ENCODE data around the gene ERG. TPM values are rescaled to one million over a fixed set of nuclear protein-coding genes. Genes with fewer than 3 reads are reported as not detected.

Gene ERG
- total and polyA plus RNA-seq, 7 experiments from 2014 or later, result 0.24 to 1.3 TPM; not detected in 5

GRCh38 chr21:38478782-38479181 lies 19.5 kb downstream of the ERG start:
- Histone ChIP-seq H3K27ac (ENCODE audit: low read depth, low read length) (no peak overlapping the region), H3K9me3 (ENCODE audit: control insufficient read depth in 2 of 3, low read length in 3 of 3) (no peaks in the 10 kb centered on the region), H3K36me3 (ENCODE audit: control insufficient read depth in 2 of 3, insufficient read depth in 3 of 3, low read length in 3 of 3) (no peaks in the 10 kb centered on the region), H3K4me3 (ENCODE audit: low read length) (no peak overlapping the region), H3K4me1 (ENCODE audit: control insufficient read depth in 2 of 2, insufficient read depth in 2 of 2, low read length in 2 of 2) (no peaks in the 10 kb centered on the region), H3K27me3 (ENCODE audit: control insufficient read depth in 2 of 2, insufficient read depth in 2 of 2, low read length in 2 of 2) (peaks cover 0 to 6% of the 10 kb centered on the region in 2 donors)
- Mint-ChIP-seq H3K27me3 (peaks cover 42 to 80% (median 65%) of the 10 kb centered on the region in 5 donors), H3K4me3 (no peak overlapping the region), H3K36me3 (no peaks in the 10 kb centered on the region), H3K9me3 (peaks cover 0 to 5% (median 0%) of the 10 kb centered on the region in 11 donors), H3K4me1 (peaks cover 0 to 11% (median 0%) of the 10 kb centered on the region in 7 donors), H3K27ac (no peak overlapping the region)
- POLR2A ChIA-PET, result no interaction called here
- DNase-seq (no peak), ATAC-seq (peak; percentile 76)
- CTCF ChIA-PET, result no interaction called here
- intact Hi-C loops (cut with micrococcal nuclease), result no loop called here

- H3K36me3 Mint-ChIP-seq, result no peaks in the 10 kb centered on the region
- peaks cover 0 to 6% of the 10 kb centered on the region in 2 donors for H3K27me3 ChIP-seq (ENCODE audit: control insufficient read depth in 2 of 2, insufficient read depth in 2 of 2, low read length in 2 of 2)
- ATAC-seq (peak; percentile 40), DNase-seq (no peak)
- H3K27ac ChIP-seq (ENCODE audit: low read depth, low read length), result no peak overlapping the region
- H3K27ac Mint-ChIP-seq, result no peak overlapping the region
- no peak overlapping the region for H3K4me3 Mint-ChIP-seq
- ChIA-PET POLR2A (no interaction called here), CTCF (no interaction called here)
- H3K4me1 ChIP-seq (ENCODE audit: control insufficient read depth in 2 of 2, insufficient read depth in 2 of 2, low read length in 2 of 2), result no peaks in the 10 kb centered on the region
- peaks cover 0 to 11% (median 0%) of the 10 kb centered on the region in 7 donors for H3K4me1 Mint-ChIP-seq
- peaks cover 39 to 85% (median 72%) of the 10 kb centered on the region in 5 donors for H3K27me3 Mint-ChIP-seq
- H3K9me3 ChIP-seq (ENCODE audit: control insufficient read depth in 2 of 3, low read length in 3 of 3), result no peaks in the 10 kb centered on the region
- H3K36me3 ChIP-seq (ENCODE audit: control insufficient read depth in 2 of 3, insufficient read depth in 3 of 3, low read length in 3 of 3), result no peaks in the 10 kb centered on the region
- intact Hi-C loops (cut with micrococcal nuclease), result no loop called here
- peaks cover 0 to 5% (median 0%) of the 10 kb centered on the region in 11 donors for H3K9me3 Mint-ChIP-seq
- no peak overlapping the region for H3K4me3 ChIP-seq (ENCODE audit: low read length)
These were observed 21.1 kb downstream of the ERG start for GRCh38 chr21:38477226-38477625.

GRCh38 chr21:38476385-38476784 lies 21.9 kb downstream of the ERG start:
- H3K4me1 Mint-ChIP-seq, result peaks cover 0 to 11% (median 0%) of the 10 kb centered on the region in 7 donors
- no peak overlapping the region for H3K4me3 Mint-ChIP-seq
- H3K4me1 ChIP-seq (ENCODE audit: control insufficient read depth in 2 of 2, insufficient read depth in 2 of 2, low read length in 2 of 2), result no peaks in the 10 kb centered on the region

GRCh38 chr21:38475519-38475918 lies 22.8 kb downstream of the ERG start:
- Histone ChIP-seq H3K27ac (ENCODE audit: low read depth, low read length) (no peak overlapping the region), H3K4me1 (ENCODE audit: control insufficient read depth in 2 of 2, insufficient read depth in 2 of 2, low read length in 2 of 2) (no peaks in the 10 kb centered on the region), H3K27me3 (ENCODE audit: control insufficient read depth in 2 of 2, insufficient read depth in 2 of 2, low read length in 2 of 2) (peaks cover 0 to 6% of the 10 kb centered on the region in 2 donors), H3K4me3 (ENCODE audit: low read length) (no peak overlapping the region), H3K36me3 (ENCODE audit: control insufficient read depth in 2 of 3, insufficient read depth in 3 of 3, low read length in 3 of 3) (no peaks in the 10 kb centered on the region), H3K9me3 (ENCODE audit: control insufficient read depth in 2 of 3, low read length in 3 of 3) (no peaks in the 10 kb centered on the region)
- Mint-ChIP-seq H3K9me3 (peaks cover 0 to 5% (median 0%) of the 10 kb centered on the region in 11 donors), H3K27ac (no peak overlapping the region), H3K27me3 (peaks cover 51 to 92% (median 76%) of the 10 kb centered on the region in 5 donors), H3K4me3 (peak overlapping the region in 1 of 10 donors; percentile 28), H3K4me1 (peaks cover 0 to 11% (median 0%) of the 10 kb centered on the region in 7 donors), H3K36me3 (no peaks in the 10 kb centered on the region)
- DNase-seq (no peak), ATAC-seq (no peak)
- POLR2A ChIA-PET, result no interaction called here
- CTCF ChIA-PET, result no interaction called here
- intact Hi-C loops (cut with micrococcal nuclease), result no loop called here

More at GRCh38 chr21:38476385-38476784, 21.9 kb downstream of the ERG start:
- intact Hi-C loops (cut with micrococcal nuclease), result no loop called here
- peaks cover 0 to 5% (median 0%) of the 10 kb centered on the region in 11 donors for H3K9me3 Mint-ChIP-seq
- peak; percentile 54 for ATAC-seq
- CTCF ChIA-PET, result no interaction called here
- Histone ChIP-seq H3K27ac (ENCODE audit: low read depth, low read length) (no peak overlapping the region), H3K27me3 (ENCODE audit: control insufficient read depth in 2 of 2, insufficient read depth in 2 of 2, low read length in 2 of 2) (peaks cover 0 to 6% of the 10 kb centered on the region in 2 donors), H3K4me3 (ENCODE audit: low read length) (no peak overlapping the region), H3K36me3 (ENCODE audit: control insufficient read depth in 2 of 3, insufficient read depth in 3 of 3, low read length in 3 of 3) (no peaks in the 10 kb centered on the region), H3K9me3 (ENCODE audit: control insufficient read depth in 2 of 3, low read length in 3 of 3) (no peaks in the 10 kb centered on the region)
- no peak overlapping the region for H3K27ac Mint-ChIP-seq
- DNase-seq, result no peak
- POLR2A ChIA-PET, result no interaction called here
- H3K36me3 Mint-ChIP-seq, result no peaks in the 10 kb centered on the region
- peaks cover 43 to 89% (median 78%) of the 10 kb centered on the region in 5 donors for H3K27me3 Mint-ChIP-seq

- H3K27me3 ChIP-seq (ENCODE audit: control insufficient read depth in 2 of 2, insufficient read depth in 2 of 2, low read length in 2 of 2), result peaks cover 0 to 6% of the 10 kb centered on the region in 2 donors
- Mint-ChIP-seq H3K9me3 (peaks cover 0 to 5% (median 0%) of the 10 kb centered on the region in 11 donors), H3K27ac (no peak overlapping the region), H3K4me1 (peaks cover 0 to 11% (median 0%) of the 10 kb centered on the region in 7 donors), H3K36me3 (no peaks in the 10 kb centered on the region), H3K4me3 (no peak overlapping the region), H3K27me3 (peaks cover 51 to 89% (median 73%) of the 10 kb centered on the region in 5 donors)
- no peak overlapping the region for H3K4me3 ChIP-seq (ENCODE audit: low read length)
- POLR2A ChIA-PET, result no interaction called here
- no peak overlapping the region for H3K27ac ChIP-seq (ENCODE audit: low read depth, low read length)
- H3K4me1 ChIP-seq (ENCODE audit: control insufficient read depth in 2 of 2, insufficient read depth in 2 of 2, low read length in 2 of 2), result no peaks in the 10 kb centered on the region
- H3K9me3 ChIP-seq (ENCODE audit: control insufficient read depth in 2 of 3, low read length in 3 of 3), result no peaks in the 10 kb centered on the region
- no peak for ATAC-seq
- H3K36me3 ChIP-seq (ENCODE audit: control insufficient read depth in 2 of 3, insufficient read depth in 3 of 3, low read length in 3 of 3), result no peaks in the 10 kb centered on the region
- CTCF ChIA-PET, result no interaction called here
- no peak for DNase-seq
- intact Hi-C loops (cut with micrococcal nuclease), result no loop called here
These were observed 23.5 kb downstream of the ERG start for GRCh38 chr21:38474796-38475195.

- no peaks in the 10 kb centered on the region for H3K4me1 ChIP-seq (ENCODE audit: control insufficient read depth in 2 of 2, insufficient read depth in 2 of 2, low read length in 2 of 2)
- Mint-ChIP-seq H3K36me3 (no peaks in the 10 kb centered on the region), H3K4me3 (no peak overlapping the region), H3K9me3 (peaks cover 0 to 5% (median 0%) of the 10 kb centered on the region in 11 donors), H3K27me3 (peaks cover 46 to 86% (median 68%) of the 10 kb centered on the region in 5 donors), H3K27ac (no peak overlapping the region), H3K4me1 (peaks cover 0 to 8% (median 0%) of the 10 kb centered on the region in 7 donors)
- H3K27me3 ChIP-seq (ENCODE audit: control insufficient read depth in 2 of 2, insufficient read depth in 2 of 2, low read length in 2 of 2), result peaks cover 0 to 6% of the 10 kb centered on the region in 2 donors
- DNase-seq, result no peak
- no peak overlapping the region for H3K4me3 ChIP-seq (ENCODE audit: low read length)
- POLR2A ChIA-PET, result no interaction called here
- CTCF ChIA-PET, result no interaction called here
- H3K36me3 ChIP-seq (ENCODE audit: control insufficient read depth in 2 of 3, insufficient read depth in 3 of 3, low read length in 3 of 3), result no peaks in the 10 kb centered on the region
- no peak for ATAC-seq
- H3K9me3 ChIP-seq (ENCODE audit: control insufficient read depth in 2 of 3, low read length in 3 of 3), result no peaks in the 10 kb centered on the region
- H3K27ac ChIP-seq (ENCODE audit: low read depth, low read length), result no peak overlapping the region
- intact Hi-C loops (cut with micrococcal nuclease), result no loop called here
These were observed 24.2 kb downstream of the ERG start for GRCh38 chr21:38474124-38474523.

- H3K27ac Mint-ChIP-seq, result no peak overlapping the region
- peaks cover 46 to 74% (median 68%) of the 10 kb centered on the region in 5 donors for H3K27me3 Mint-ChIP-seq
- CTCF ChIA-PET, result no interaction called here
- no peak for DNase-seq
- no peak for ATAC-seq
- intact Hi-C loops (cut with micrococcal nuclease), result no loop called here
- H3K4me3 Mint-ChIP-seq, result peak overlapping the region in 1 of 10 donors; percentile 3
- H3K36me3 ChIP-seq (ENCODE audit: control insufficient read depth in 2 of 3, insufficient read depth in 3 of 3, low read length in 3 of 3), result no peaks in the 10 kb centered on the region
- POLR2A ChIA-PET, result no interaction called here
- no peak overlapping the region for H3K4me3 ChIP-seq (ENCODE audit: low read length)
- H3K9me3 ChIP-seq (ENCODE audit: control insufficient read depth in 2 of 3, low read length in 3 of 3), result no peaks in the 10 kb centered on the region
- H3K4me1 ChIP-seq (ENCODE audit: control insufficient read depth in 2 of 2, insufficient read depth in 2 of 2, low read length in 2 of 2), result no peaks in the 10 kb centered on the region
- peaks cover 0 to 5% (median 0%) of the 10 kb centered on the region in 11 donors for H3K9me3 Mint-ChIP-seq
- H3K27me3 ChIP-seq (ENCODE audit: control insufficient read depth in 2 of 2, insufficient read depth in 2 of 2, low read length in 2 of 2), result peaks cover 0 to 6% of the 10 kb centered on the region in 2 donors
- no peaks in the 10 kb centered on the region for H3K36me3 Mint-ChIP-seq
- no peak overlapping the region for H3K27ac ChIP-seq (ENCODE audit: low read depth, low read length)
- peaks cover 0 to 3% (median 0%) of the 10 kb centered on the region in 7 donors for H3K4me1 Mint-ChIP-seq
These were observed 25.7 kb downstream of the ERG start for GRCh38 chr21:38472412-38473108.
